D721Med (cell line): Measurements from ENCODE around the gene POLE.

Experiments
- DNase-seq: peaks from one replicate; pipeline ENCODE4 v3.0.0; 2011; ENCODE audit warnings: low spot score; ENCODE audit not compliant: insufficient read length
- FAIRE-seq: peaks from 2 replicates; lab custom pipeline; 2011; peaks lifted over from hg19 to GRCh38; lab: Jason Lieb, UNC
- TF ChIP-seq, protein P1 (sequence below): IDR thresholded peaks from 2 replicates; pipeline ENCODE4 v1.5.1; 2012; ENCODE audit warnings: mild to moderate bottlenecking, control low read depth; ENCODE audit not compliant: insufficient read depth; ENCODE audit errors: missing control alignments

POLE gene

DNA sequence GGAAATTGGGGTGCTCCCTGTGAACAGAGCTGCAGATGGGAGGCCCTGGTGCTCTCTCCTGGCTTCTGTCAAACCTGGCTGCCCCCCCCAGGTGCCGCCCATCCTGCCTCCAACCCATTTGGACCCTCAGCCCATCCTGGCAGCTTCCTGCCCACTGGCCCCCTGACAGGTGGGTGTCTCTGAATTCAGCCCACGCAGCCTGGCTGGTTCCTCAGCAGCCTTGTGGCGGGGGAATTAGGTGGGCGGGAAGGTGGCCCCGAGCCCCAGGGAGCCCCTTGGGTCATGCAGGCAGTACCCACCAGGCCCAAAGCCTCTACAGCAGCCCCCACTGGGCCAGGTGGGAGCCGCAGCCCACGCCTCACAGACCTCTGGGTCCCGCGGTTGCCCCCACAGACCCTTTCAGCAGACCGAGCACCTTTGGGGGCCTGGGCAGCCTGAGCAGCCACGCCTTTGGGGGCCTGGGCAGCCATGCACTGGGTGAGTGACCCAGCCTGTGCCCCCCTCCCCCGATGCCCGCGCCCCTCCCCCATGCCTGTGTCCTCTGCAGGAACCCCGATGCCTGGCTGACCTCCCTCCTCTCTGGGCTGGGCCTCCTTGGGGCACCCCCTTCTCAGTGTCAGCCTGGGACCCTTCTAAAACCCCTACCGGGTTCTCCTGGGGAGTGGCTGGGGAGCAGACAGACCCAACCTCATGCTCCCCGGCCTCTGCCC, 105.6 kb downstream of the POLE start:
- DNase-seq, result no peak
- no peak for FAIRE-seq
- TF ChIP-seq, protein P1, sequence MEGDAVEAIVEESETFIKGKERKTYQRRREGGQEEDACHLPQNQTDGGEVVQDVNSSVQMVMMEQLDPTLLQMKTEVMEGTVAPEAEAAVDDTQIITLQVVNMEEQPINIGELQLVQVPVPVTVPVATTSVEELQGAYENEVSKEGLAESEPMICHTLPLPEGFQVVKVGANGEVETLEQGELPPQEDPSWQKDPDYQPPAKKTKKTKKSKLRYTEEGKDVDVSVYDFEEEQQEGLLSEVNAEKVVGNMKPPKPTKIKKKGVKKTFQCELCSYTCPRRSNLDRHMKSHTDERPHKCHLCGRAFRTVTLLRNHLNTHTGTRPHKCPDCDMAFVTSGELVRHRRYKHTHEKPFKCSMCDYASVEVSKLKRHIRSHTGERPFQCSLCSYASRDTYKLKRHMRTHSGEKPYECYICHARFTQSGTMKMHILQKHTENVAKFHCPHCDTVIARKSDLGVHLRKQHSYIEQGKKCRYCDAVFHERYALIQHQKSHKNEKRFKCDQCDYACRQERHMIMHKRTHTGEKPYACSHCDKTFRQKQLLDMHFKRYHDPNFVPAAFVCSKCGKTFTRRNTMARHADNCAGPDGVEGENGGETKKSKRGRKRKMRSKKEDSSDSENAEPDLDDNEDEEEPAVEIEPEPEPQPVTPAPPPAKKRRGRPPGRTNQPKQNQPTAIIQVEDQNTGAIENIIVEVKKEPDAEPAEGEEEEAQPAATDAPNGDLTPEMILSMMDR, result no peak

DNA sequence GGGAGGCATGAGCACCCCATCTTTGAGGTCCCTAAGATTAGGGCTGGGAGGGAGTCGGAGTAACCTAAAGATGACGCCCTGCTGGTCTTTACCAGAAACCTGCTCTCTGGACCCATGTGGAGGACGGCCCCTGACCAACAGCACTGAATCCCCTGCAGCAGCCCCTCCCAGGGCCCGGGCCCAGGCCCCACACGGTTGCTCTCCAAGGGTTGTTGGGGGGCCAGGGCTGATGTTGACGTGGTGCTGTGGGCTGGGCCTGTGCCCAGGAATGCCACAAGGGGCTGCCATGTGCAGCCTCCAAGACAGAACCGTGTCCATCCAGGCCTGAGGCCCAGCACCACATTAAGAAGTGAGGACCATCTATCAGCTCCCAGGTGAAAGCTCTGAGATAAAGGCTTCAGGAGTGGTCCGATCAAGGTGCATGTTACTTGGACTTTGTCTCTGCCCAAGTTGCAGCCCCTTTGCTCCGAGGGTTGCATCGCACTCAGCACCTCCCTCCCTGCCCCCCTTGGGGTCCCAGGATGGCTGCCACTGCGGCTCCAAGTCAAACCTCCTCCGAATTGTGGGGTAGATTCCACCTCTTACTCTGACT, 106.3 kb downstream of the POLE start:
- DNase-seq, result no peak
- TF ChIP-seq, protein P1, result no peak
- FAIRE-seq, result no peak

DNA sequence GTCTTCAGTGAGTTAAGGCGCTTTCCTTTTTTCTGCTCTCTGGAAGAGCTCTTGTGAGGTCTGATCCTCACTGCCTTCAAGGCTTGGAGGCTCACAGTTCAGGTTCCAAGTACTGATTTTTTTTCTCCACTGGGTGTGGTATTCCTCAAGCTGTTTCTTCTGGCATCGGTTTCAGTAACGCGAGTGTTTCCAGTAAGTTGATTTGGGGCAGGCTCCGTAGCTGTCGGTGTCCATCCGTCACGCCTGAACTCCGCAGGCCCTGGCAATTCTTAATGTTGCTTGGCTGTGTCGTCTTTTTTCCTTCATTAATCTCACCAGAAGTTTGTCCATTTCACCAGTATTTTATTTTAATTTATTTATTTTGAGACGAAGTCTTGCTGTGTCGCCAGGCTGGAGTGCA, 107.4 kb downstream of the POLE start:
- FAIRE-seq, result no peak
- no peak for DNase-seq
- TF ChIP-seq, protein P1, result no peak

DNA sequence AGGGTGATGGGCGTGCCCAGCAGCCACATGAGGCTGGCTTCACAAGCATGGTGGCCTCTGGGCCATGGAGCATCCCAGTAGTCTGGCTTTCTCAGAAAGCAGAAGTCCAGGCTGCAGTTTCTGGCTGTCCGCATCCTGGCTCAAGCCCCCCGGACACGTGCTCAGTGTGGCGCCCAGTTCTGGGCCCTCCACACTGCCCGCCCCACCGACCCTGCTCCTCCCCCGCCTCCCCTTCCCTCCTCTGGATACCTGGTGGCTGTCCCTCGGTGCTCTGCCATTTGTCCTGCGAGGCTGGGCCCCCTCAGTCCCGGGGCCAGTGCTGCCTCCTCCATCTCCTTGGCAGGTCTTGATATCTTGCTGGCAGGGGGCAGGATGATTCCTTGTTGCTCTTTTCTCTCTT, 108.3 kb downstream of the POLE start:
- no peak for FAIRE-seq
- TF ChIP-seq, protein P1, result no peak

DNA sequence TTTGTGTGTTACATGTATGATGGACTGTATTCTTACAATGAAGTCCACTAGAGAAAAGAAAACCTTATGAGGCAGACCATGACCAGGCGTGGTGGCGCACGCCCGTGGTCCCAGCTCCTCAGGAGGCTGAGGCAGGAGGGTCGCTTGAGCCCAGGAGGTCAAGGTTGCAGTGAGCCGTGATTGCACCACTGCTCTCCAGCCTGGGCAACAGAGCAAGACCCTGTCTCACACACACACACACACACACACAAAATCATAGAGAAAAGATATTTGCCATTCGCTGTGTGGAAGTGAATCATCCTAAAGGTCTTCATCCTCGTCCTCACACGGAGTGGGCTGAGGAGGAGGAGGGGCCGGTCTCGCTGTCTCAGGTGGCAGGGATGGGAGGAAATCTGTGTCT, 109.0 kb downstream of the POLE start:
- TF ChIP-seq, protein P1, result no peak
- FAIRE-seq, result no peak

More for the DNA sequence above, 108.3 kb downstream of the POLE start:
- no peak for DNase-seq

DNA sequence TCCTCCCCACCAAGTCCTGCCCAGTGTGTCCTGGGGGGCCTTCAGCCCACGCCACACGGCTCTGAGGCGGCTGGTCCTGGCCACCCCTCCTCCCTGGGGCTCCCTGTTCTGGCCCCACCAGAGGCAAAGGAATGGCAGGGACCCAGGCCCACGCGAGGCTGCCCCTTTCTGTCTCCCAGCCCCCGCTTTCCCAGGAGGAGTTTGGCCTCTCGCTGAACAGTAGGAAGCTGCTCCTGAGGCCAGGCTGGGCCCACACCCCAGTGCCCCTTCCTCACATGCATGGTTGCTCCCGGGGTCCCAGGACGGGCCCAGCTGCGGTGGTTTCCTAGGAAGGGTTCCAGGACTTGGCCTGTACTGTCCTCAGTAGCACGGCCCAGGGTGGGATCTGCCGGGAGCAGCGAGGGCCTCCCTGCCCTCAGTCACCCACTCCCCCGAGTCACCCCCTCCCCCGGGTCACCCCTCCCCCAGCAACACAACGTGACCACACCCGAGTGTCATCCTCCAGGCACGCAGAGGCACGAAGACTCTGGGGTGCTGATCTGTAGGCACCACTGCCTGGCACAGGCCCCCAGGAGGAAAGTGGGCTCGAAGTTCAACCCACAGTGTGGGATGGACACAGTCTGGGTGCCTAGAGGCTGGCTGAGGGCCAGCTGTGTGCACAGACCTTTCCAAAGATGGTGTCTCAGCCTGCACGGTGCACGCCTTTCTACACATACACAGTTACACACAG, 109.8 kb downstream of the POLE start:
- no peak for DNase-seq
- TF ChIP-seq, protein P1, result no peak
- FAIRE-seq, result no peak

More for the DNA sequence above, 109.0 kb downstream of the POLE start:
- no peak for DNase-seq
